AG08396 (cell line): ENCODE results near the gene SPRR3.
"Not testable (repeated sequence)": the region's sequence is repeated elsewhere in the genome, so short reads cannot be mapped to it uniquely, and the experiment has no call there.

Source experiments
- DNase-seq: peaks from one replicate; pipeline ENCODE4 v3.0.0; 2012; ENCODE audit warnings: low spot score, mixed read lengths

The SPRR3 gene

DNA sequence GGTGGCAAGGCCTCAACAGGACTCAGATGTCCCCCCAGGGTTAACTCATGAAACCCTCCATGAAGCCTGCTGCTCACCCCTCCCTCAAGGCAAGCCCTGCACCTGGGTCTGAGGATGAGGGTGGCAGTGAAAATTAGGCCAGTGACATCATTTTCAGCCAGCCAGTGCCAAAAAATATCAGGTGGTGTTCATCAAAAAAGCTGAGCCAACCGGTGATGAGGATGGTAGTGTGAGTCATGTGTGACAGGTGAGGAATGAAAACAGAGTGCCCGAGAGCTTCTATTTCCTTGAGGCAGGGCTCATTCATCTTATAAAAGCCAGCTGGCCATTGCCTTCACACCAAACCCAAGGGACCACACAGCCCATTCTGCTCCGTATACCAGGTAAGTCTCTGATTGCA is 17.8 kb upstream of the SPRR3 start, which contains the start of gene SPRR1A:
TSS of gene SPRR1A (plus strand) at position 339 of the 400 bp plus-strand sequence. CDS start 1,150 bp downstream, outside the sequence.
- DNase-seq, result no peak

DNA sequence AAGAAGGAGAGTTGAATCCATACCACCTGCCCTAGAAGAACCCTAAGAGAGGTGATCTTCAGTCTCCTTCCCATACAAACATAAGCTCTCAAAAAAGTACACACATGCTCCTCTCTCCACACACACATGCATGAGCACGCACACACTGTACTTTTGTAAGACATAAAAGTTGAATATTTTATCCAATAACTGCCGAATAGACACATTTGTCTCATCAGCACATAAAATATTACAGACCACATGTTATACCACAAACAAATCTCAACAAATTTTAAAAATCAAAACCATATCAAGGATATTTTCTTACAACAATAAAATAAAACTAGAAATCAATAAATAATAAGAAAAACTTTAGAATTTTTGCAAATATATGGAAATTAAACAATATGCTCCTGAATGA is 15.0 kb upstream of the SPRR3 start:
- DNase-seq, result no peak

DNA sequence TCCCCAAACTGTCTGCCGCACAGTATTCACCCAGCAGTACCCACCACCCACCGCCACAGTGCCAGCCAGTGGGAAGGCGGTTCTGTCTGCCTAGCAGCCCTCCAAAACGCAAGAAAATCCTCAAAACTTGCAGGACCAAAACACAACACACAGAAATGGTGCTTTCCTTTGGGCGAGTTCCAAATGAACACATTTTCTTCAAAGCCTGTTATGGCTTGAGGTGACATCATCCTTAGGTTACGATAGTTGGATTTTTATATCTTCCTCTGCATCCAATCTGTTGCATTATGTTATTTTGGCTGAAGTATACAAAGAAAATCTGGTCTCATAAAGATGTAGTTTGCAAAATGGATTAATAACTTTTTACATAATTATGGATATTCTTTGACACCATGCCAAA is 8.4 kb upstream of the SPRR3 start:
- no peak for DNase-seq

DNA sequence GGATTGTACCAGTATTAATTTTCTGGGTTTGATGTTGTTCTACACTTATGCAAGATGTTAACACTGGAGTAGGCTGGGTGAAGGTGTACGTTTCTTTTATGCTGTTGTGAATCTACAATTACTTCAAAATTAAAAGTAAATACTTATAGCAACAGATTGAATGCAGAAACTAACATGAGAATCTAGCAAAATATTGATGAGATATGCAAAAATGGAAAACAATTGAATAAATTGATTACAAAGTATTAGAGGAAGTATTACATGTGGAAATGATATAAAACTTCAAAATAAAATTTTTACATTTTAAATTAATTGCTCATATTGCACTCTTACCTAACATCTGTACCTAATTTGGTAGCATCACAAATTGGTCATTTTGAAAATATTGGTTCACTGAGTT is 5.7 kb upstream of the SPRR3 start:
- DNase-seq, result no peak

DNA sequence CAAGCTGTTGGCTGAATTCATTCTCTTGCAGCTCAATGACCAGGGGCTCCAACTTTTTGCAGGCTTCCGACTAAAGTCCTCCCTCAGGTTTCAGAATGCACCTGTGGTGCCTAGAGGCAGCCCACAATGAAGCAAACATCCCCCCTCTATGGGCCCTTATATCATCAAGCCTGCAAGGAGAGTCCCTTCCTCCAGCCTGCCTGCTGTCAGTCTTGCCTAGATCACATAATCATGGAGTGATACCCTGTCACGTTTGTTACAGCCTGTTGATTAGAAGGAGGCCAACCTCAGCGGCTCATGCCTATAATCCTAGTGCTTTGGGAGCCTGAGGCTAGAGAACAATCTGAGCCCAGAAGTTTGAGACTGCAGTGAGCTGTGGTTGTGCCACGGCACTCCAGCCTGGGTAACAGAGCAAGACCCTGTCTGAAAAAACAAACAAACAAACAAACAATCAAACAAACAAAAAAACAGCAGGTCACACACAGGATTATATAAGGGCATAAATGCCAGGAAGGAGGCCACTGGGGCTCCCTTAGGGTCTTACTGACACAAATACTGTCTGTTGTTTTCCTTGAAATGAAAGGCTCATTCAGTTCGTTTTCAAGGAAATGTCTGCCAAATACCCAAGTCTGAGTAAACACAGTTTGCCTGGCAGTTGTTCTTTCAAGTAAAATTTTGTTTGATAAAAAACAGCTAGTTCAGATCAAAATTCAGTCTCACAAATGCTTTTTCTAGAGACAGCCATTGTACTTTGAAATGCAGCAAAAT is 4.7 kb upstream of the SPRR3 start:
- DNase-seq, result no peak

DNA sequence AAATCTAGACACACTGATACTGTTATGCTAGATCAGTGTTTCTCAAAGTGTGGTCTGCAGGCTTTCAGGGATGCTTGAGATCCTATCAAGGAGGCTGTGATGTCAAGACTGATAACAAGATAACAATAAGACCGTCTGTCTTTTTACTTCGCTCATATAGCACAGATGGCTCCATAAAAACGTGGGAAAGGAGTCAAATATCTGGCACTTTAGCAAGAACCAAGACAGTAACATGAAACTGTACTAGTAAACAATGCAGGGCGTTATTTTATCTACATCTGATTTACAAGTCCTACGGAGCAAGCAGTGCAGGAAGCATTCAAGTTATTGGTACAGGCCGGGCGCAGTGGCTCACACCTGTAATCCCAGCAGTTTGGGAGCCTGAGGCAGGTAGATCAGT is 3.6 kb upstream of the SPRR3 start:
- no peak for DNase-seq

DNA sequence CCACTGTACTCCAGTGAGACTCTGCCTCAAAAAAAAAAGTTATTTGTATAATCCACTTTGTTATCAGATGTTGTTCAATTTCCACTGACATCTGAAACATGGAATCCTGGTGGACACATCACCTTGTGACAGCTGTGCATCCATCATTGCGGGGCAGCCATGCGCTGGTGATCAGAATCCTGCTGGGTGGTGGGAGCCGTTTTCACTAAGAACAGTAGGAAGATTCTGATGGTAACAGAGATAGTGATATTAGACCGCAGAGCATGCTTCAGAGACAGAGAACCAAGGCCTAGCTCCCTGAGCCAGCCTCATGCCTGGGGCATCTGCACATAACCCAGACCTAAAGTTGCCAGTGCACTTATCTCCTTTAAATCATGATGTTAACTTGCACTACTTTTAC is 3.1 kb upstream of the SPRR3 start:
- no peak for DNase-seq

DNA sequence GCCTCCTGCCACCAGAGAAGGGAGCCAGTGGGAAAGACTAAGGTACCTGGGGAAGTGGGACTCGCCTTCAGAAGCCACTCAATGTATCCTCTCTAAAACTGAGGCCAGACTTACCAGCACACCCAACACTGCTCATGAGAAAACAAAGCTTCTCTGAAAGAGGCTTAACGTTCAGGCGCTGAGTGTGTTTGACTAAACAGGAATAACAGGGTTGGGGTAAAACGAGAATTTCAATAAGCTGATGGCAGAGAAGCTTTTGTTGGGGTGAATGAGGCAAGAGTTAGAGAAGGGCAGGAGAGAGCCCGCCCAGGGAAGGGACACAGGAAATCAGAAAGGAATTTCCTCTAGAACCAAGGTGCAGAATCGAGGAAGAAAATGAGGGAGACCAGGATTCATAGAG is 1.7 kb upstream of the SPRR3 start:
- no peak for DNase-seq

DNA sequence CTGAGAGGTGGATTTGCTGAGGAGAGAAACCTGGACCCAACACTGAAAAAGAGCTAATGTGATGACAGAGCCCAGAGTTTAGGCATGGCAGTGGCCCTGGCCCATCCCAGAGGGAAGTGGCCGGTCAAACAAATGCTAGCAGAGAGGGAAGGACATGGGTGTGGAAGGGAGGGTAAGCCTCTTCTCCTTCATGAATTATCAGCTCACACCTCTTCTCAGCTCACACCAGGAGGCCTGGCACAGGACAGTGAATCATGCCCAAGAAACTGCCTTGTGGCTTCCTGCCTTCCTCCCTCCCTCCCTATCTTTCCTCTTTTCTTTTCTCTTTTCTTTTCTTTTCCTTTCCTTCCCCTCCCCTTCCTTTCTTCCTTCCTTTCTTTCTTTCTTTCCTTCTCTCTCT is 1.3 kb upstream of the SPRR3 start:
- no peak for DNase-seq

DNA sequence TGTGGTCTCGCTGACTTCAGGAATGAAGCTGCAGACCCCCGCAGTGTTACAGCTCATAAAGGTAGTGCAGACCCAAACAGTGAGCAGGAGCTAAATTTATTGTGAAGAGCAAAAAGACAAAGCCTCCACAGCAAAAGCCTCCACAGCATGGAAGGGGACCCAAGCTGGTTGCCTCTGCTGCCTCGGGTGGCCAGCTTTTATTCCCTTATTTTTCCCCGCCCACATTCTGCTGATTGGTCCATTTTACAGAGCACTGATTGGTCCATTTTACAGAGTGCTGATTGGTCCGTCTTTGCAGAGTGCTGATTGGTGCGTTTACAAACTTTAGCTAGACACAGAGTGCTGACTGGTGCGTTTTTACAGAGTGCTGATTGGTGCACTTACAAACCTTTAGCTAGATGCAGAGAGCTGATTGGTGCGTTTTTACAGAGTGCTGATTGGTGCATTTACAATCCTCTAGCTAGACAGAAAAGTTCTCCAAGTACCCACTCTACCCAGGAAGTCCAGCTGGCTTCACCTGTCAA is 9.7 kb downstream of the SPRR3 start:
- DNase-seq, result not testable (repeated sequence)

DNA sequence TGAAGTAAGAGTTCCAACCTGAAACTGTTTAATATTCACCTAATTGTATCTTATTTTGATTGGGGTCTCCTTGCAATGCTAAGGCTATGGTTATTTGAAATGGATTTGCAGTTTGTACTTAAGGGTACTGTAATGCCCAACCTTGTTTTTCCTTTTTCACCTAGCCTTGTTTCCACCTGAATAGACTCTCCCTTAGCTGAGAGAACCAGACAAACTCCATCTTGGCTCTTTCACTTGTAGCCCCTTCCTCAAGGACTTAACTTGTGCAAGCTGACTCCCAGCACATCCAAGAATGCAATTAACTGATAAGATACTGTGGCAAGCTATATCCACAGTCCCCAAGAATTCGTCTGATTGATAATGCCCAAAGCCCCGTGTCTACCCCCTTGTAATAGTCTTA is 20.3 kb downstream of the SPRR3 start:
- not testable (repeated sequence) for DNase-seq

DNA sequence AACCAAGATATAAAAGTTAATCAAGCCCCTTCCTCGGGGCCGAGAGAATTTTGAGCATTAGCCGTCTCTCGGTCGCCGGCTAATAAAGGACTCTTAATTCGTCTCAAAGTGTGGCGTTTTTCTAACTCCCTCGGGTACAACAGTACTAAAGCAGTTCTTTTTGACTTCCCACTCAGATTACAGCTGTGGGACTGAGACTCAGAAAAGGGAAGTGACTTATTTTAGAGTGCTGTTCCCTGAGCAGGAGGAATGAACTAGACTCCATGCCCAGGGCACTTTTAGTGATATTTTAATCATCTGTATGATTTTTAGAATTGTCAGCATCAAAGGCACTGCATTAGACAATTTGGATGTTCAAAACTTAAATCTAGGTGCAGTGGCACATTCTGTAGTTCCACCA is 20.8 kb downstream of the SPRR3 start:
- DNase-seq, result not testable (repeated sequence)

DNA sequence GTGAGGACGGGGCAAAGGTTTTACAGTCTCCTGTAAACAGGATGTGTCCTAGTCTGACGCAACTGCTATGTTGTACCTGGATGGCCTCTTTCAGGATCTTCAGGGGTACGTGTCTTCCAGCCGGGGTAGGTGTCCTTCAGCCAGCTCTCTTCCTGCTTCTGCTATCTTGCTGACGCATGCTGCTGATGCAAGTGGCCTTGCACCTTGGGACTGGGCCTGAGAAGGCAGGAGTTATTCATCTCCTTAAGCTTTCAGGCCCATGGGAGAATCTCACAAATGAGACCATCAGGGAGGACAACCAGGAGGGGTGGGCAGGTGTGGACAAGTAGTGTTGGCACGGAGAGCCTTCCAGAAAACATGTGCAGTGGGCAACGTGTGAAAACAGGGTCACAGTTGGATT is 21.6 kb downstream of the SPRR3 start:
- no peak for DNase-seq

DNA sequence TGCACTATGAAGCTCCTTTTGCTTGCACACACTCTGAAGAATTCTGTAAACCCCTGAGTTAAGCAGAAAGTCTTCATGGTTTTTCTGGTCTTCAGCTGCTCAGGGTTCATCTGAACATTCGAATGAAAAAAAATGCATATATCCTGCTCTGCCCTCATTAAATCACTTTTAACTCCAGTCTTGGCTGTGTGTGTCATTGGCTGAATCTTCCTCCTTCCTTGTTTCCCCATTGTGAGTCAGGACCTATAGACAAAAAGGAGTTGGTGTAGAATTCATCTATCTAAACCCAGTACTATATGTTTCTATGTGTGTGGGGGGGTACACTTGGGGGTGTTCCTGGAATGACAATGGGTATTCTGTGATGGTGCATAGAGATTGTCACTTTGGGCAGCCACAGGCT is 22.9 kb downstream of the SPRR3 start:
- DNase-seq, result no peak

DNA sequence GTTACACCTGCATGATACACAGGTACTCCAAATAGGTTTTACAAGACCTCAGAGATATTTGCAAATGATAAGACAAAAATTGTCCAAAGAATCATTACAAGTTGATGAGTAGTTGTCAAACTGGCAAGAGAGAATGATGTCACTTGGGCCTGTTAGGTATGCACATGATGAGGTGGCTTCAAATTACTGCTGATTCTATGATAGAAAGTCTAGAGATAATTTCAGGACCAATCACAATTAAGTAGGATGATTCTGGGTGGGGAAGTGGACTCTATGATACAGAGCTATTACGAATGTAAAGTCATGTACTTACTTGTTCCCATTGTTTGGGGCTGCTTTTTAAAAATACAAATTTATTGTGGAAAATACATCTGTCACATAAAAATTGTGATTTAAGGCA is 24.2 kb downstream of the SPRR3 start:
- no peak for DNase-seq

DNA sequence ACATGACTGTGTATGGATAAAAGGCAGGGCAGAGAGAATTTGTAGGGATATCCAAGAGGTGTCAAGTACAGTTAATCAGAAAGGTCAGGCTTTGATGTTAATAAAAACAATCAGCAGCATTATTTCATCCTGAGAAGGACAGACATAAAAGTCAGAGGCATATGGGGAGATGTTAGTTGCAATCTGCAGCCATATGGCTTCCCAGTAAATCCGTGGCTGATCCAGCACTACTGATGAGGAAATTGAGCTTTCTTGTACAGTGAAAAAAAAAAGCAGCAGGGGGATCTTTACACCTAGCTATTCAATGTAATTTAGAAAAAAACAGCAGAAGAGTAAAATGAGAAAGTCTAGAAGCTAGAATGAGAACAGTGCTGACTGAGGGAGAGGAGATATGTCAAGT is 27.2 kb downstream of the SPRR3 start:
- no peak for DNase-seq

DNA sequence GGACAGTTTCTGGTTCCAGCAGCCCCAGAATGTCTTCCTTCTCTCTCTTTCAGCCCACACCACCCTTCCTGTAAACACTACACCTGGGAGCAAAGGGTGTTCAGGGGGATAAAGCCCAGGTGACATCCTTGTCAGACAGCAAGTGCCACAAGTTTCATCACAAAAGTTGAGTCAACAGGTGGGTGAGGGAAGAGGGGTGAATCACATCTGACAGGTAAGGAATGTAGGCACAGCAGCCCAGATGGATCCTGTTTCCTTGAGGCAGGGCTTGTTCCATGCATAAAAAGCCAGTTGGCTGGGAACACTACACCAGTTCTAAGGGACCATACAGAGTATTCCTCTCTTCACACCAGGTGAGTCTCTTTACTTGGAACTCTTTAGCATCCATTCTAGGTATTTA is 29.3 kb downstream of the SPRR3 start, which contains the start of gene SPRR1B:
TSS of gene SPRR1B (plus strand) at position 309 of the 400 bp plus-strand sequence. CDS start 1,143 bp downstream, outside the sequence.
- no peak for DNase-seq

DNA sequence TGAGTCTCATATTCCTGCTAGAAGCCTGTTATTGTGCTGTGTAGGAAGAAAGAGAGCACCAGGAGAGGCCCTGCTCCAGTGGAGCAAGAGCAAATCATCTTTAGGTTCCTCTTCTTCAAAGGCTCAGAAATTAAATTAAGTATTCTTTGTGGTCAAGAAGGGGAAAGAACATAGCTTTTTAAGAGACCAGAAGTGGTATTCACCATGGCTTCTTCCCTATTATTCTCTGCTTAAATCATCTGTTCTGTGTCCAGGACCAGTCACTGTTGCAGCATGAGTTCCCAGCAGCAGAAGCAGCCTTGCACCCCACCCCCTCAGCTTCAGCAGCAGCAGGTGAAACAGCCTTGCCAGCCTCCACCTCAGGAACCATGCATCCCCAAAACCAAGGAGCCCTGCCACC is 30.5 kb downstream of the SPRR3 start:
- DNase-seq, result no peak

DNA sequence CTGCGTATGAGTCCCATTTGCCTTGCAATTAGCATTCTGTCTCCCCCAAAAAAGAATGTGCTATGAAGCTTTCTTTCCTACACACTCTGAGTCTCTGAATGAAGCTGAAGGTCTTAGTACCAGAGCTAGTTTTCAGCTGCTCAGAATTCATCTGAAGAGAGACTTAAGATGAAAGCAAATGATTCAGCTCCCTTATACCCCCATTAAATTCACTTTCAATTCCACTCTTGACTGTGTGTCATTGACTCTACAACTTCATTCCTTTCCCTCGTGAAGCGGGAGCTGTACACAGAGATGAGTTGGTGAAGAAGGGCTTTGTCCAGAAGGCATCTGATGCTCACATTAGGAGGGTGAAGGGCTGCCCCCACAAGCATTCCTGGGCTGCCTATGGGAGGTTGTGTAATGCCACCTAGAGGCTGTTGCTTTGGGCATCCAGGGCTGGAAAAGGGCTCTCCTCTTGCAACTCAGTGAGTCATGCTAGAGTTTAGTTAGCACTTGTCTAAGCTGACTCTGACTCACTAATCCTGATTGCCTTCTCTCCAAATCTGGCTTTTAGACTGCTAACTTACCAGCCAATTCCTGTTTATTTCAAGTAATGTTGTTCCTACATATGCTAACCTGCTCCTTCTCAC is 31.2 kb downstream of the SPRR3 start:
- DNase-seq, result peak; percentile 57

DNA sequence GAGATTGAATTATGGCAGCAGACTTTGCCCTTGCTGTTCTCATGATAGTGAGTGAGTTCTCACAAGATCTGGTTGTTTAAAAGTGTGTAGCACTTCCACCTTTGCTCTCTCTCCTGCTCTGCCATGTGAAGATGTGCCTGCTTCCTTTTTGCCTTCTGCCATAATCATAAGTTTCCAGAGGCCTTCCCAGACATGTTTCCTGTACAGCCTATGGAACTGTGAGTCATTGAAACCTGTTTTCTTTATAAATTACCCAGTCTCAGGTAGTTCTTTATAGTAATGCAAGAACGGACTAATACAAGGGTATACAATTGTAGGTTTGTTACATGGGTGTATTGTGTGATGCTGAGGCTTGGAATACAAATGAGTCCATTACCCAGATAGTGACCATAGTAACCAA is 33.7 kb downstream of the SPRR3 start:
- DNase-seq, result no peak

DNA sequence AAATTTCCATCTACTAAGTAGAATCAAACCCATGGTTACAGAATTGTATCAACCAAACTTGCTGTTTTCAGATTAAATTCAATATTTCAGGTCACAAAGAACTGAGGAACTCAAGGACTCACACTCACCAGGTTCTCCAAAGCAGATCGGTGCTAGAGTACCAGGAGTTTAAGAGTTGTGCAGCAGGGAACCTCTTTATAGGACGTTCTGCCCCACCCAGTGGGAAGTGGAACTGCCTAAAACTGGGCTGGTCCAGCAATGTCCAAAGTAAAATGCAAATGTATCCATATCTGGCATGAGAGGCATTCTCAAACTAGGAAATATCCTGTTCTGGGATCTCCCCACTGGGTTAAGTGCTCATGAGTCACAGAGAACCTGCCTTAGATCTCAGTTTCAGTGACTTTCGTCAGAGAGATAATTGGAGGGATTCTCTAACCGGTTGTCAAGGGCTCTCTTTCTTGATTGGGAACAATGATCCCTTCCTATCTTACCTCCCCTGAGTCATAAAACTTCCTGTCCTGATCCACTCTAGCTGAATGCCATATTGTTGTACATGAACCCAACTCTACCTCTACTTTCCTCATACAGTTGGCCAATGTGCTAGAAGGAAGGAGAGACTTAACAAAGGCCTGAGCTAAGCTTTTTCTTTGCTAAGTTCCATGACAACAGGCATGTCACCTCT is 39.5 kb downstream of the SPRR3 start, which contains the start of gene SPRR2D:
TSS of gene SPRR2D (minus strand) at position 171 of the 682 bp plus-strand sequence. CDS start 774 bp downstream, outside the sequence.
- no peak for DNase-seq

DNA sequence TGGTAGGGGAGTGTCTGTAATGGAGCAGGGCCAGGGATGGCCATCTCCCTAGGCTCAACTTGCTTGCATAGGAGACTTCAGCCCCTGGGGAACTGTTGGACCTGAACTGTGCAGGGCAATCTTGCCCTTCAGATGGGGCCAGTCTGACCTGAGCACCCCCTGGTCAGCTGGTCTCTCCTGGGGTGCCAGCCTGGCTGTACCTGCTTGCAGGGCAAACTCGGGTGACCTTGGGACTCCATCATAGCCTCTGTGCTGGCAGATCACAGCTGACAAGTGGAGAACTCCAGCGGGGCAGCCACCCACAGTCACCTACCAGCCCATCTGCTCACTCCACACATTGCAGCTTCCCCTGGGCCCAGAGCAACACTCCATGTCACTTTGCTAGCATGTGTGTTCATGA is 47.7 kb downstream of the SPRR3 start:
- no peak for DNase-seq
